ENCODE data around the gene CAND1.

Gene CAND1

GRCh38 chr12:67241482-67241881 is 27.7 kb upstream of the CAND1 start:
- peak in 1 of 2 donors; percentile 42 for DNase-seq (ENCODE audit: low read depth in 2 of 2)

GRCh38 chr12:67243260-67243659 is 25.9 kb upstream of the CAND1 start:
- DNase-seq (ENCODE audit: low read depth in 2 of 2) = no peak
- no peak for TF ChIP-seq CTCF (IDR thresholded peaks at IDR 0.05; ENCODE audit: low read depth, low read length)
- no peak overlapping the region for H3K4me3 ChIP-seq (replicated peaks in 1 of 2; ENCODE audit: low read depth in 2 of 2, low read length in 2 of 2)

More at GRCh38 chr12:67241482-67241881, 27.7 kb upstream of the CAND1 start:
- no peak for TF ChIP-seq CTCF (IDR thresholded peaks at IDR 0.05; ENCODE audit: low read depth, low read length)
- no peak overlapping the region for H3K4me3 ChIP-seq (replicated peaks in 1 of 2; ENCODE audit: low read depth in 2 of 2, low read length in 2 of 2)

- no peak for DNase-seq (ENCODE audit: low read depth in 2 of 2)
- H3K4me3 ChIP-seq (replicated peaks in 1 of 2; ENCODE audit: low read depth in 2 of 2, low read length in 2 of 2) = no peak overlapping the region
- no peak for TF ChIP-seq CTCF (IDR thresholded peaks at IDR 0.05; ENCODE audit: low read depth, low read length)
Observed at GRCh38 chr12:67245571-67245970, 23.6 kb upstream of the CAND1 start.

GRCh38 chr12:67251012-67251411 is 18.1 kb upstream of the CAND1 start:
- no peak overlapping the region for H3K4me3 ChIP-seq (replicated peaks in 1 of 2; ENCODE audit: low read depth in 2 of 2, low read length in 2 of 2)
- DNase-seq (ENCODE audit: low read depth in 2 of 2) = no peak
- TF ChIP-seq CTCF (IDR thresholded peaks at IDR 0.05; ENCODE audit: low read depth, low read length) = no peak

GRCh38 chr12:67254372-67255026 is 14.7 kb upstream of the CAND1 start:
- no peak for TF ChIP-seq CTCF (IDR thresholded peaks at IDR 0.05; ENCODE audit: low read depth, low read length)
- no peak overlapping the region for H3K4me3 ChIP-seq (replicated peaks in 1 of 2; ENCODE audit: low read depth in 2 of 2, low read length in 2 of 2)
- no peak for DNase-seq (ENCODE audit: low read depth in 2 of 2)

- DNase-seq (ENCODE audit: low read depth in 2 of 2) = no peak
- H3K4me3 ChIP-seq (replicated peaks in 1 of 2; ENCODE audit: low read depth in 2 of 2, low read length in 2 of 2) = no peak overlapping the region
- TF ChIP-seq CTCF (IDR thresholded peaks at IDR 0.05; ENCODE audit: low read depth, low read length) = no peak
Observed at GRCh38 chr12:67256649-67257048, 12.5 kb upstream of the CAND1 start.

- no peak for DNase-seq (ENCODE audit: low read depth in 2 of 2)
- H3K4me3 ChIP-seq (replicated peaks in 1 of 2; ENCODE audit: low read depth in 2 of 2, low read length in 2 of 2) = no peak overlapping the region
- no peak for TF ChIP-seq CTCF (IDR thresholded peaks at IDR 0.05; ENCODE audit: low read depth, low read length)
Observed at GRCh38 chr12:67263471-67263870, 5.7 kb upstream of the CAND1 start.
